ENCODE measurements around the gene SMAP1.

- TF ChIP-seq CTCF (IDR thresholded peaks at IDR 0.05) (no peak), POLR2A (IDR thresholded peaks at IDR 0.05) (no peak)
Observed at GRCh38 chr6:70823651-70824050, 156.0 kb downstream of the SMAP1 start.

Measured in heart left ventricle (tissue), 13 donors.